ENCODE data around the gene TMEM255A.

Gene TMEM255A

GRCh38 chrX:120316587-120317283 lies 5.5 kb upstream of the TMEM255A start:
- Histone ChIP-seq H3K4me3 (ENCODE audit: severe bottlenecking) (no peak overlapping the region), H3K27me3 (ENCODE audit: insufficient read depth, poor library complexity, severe bottlenecking) (no peaks in the 10 kb centered on the region), H3K27ac (ENCODE audit: poor library complexity, severe bottlenecking) (peak overlapping the region; percentile 32), H3K36me3 (ENCODE audit: low read depth) (no peaks in the 10 kb centered on the region), H3K9me3 (ENCODE audit: severe bottlenecking) (no peaks in the 10 kb centered on the region), H3K4me1 (ENCODE audit: insufficient read depth, poor library complexity, severe bottlenecking) (peaks cover 17% of the 10 kb centered on the region)
- TF ChIP-seq CTCF (IDR thresholded peaks at IDR 0.05; ENCODE audit: poor library complexity, severe bottlenecking), result no peak
- DNase-seq (ENCODE audit: low spot score) (no peak), ATAC-seq (ENCODE audit: low read depth) (peak; percentile 99)

GRCh38 chrX:120315776-120316175 lies 4.5 kb upstream of the TMEM255A start:
- Histone ChIP-seq H3K36me3 (ENCODE audit: low read depth) (no peaks in the 10 kb centered on the region), H3K4me3 (ENCODE audit: severe bottlenecking) (no peak overlapping the region), H3K27ac (ENCODE audit: poor library complexity, severe bottlenecking) (peak overlapping the region; percentile 32), H3K27me3 (ENCODE audit: insufficient read depth, poor library complexity, severe bottlenecking) (no peaks in the 10 kb centered on the region), H3K4me1 (ENCODE audit: insufficient read depth, poor library complexity, severe bottlenecking) (peaks cover 17% of the 10 kb centered on the region), H3K9me3 (ENCODE audit: severe bottlenecking) (no peaks in the 10 kb centered on the region)
- TF ChIP-seq CTCF (IDR thresholded peaks at IDR 0.05; ENCODE audit: poor library complexity, severe bottlenecking), result no peak
- no peak for ATAC-seq (ENCODE audit: low read depth)
- DNase-seq (ENCODE audit: low spot score), result no peak

- Histone ChIP-seq H3K27ac (ENCODE audit: poor library complexity, severe bottlenecking) (no peak overlapping the region), H3K4me3 (ENCODE audit: severe bottlenecking) (no peak overlapping the region), H3K9me3 (ENCODE audit: severe bottlenecking) (no peaks in the 10 kb centered on the region), H3K36me3 (ENCODE audit: low read depth) (no peaks in the 10 kb centered on the region), H3K27me3 (ENCODE audit: insufficient read depth, poor library complexity, severe bottlenecking) (no peaks in the 10 kb centered on the region), H3K4me1 (ENCODE audit: insufficient read depth, poor library complexity, severe bottlenecking) (peaks cover 10% of the 10 kb centered on the region)
- TF ChIP-seq CTCF (IDR thresholded peaks at IDR 0.05; ENCODE audit: poor library complexity, severe bottlenecking), result no peak
- ATAC-seq (ENCODE audit: low read depth), result no peak
- DNase-seq (ENCODE audit: low spot score), result no peak
Measured at GRCh38 chrX:120311727-120312063, 434 bp upstream of the TMEM255A start.

- no peak for DNase-seq (ENCODE audit: low spot score)
- H3K27me3 ChIP-seq (ENCODE audit: insufficient read depth, poor library complexity, severe bottlenecking), result no peaks in the 10 kb centered on the region
- no peaks in the 10 kb centered on the region for H3K36me3 ChIP-seq (ENCODE audit: low read depth)
- H3K4me3 ChIP-seq (ENCODE audit: severe bottlenecking), result peak overlapping the region; percentile 27
- ATAC-seq (ENCODE audit: low read depth), result peak; percentile 68
- no peaks in the 10 kb centered on the region for H3K9me3 ChIP-seq (ENCODE audit: severe bottlenecking)
- no peak overlapping the region for H3K27ac ChIP-seq (ENCODE audit: poor library complexity, severe bottlenecking)
- H3K4me1 ChIP-seq (ENCODE audit: insufficient read depth, poor library complexity, severe bottlenecking), result no peaks in the 10 kb centered on the region
- no peak for TF ChIP-seq CTCF (IDR thresholded peaks at IDR 0.05; ENCODE audit: poor library complexity, severe bottlenecking)
Measured at GRCh38 chrX:120309873-120310705, 1.2 kb downstream of the TMEM255A start.
